GM18526 (cell line): ENCODE results near the gene JAZF1.

Experiments used
- POLR2A ChIP-seq: IDR thresholded peaks from 3 replicates; pipeline ENCODE4 v1.6.1; 2011; ENCODE audit not compliant: insufficient read length; ENCODE audit errors: extremely low read depth

JAZF1 gene

GRCh38 chr7:28136420-28136819, 44.2 kb downstream of the JAZF1 start:
- no peak for TF ChIP-seq POLR2A

- TF ChIP-seq POLR2A: no peak
Measured at GRCh38 chr7:28135760-28136159, 44.8 kb downstream of the JAZF1 start.

GRCh38 chr7:28135315-28135714, 45.3 kb downstream of the JAZF1 start:
- TF ChIP-seq POLR2A: no peak

- no peak for TF ChIP-seq POLR2A
Measured at GRCh38 chr7:28133872-28134271, 46.7 kb downstream of the JAZF1 start.

- no peak for TF ChIP-seq POLR2A
Measured at GRCh38 chr7:28132959-28133870, 47.4 kb downstream of the JAZF1 start.

GRCh38 chr7:28130277-28130676, 50.3 kb downstream of the JAZF1 start:
- no peak for TF ChIP-seq POLR2A

GRCh38 chr7:28128608-28129007, 52.0 kb downstream of the JAZF1 start:
- no peak for TF ChIP-seq POLR2A

- no peak for TF ChIP-seq POLR2A
Measured at GRCh38 chr7:28126410-28127041, 54.1 kb downstream of the JAZF1 start.

- TF ChIP-seq POLR2A: no peak
Measured at GRCh38 chr7:28125431-28126409, 54.9 kb downstream of the JAZF1 start.

- no peak for TF ChIP-seq POLR2A
Measured at GRCh38 chr7:28124413-28124812, 56.2 kb downstream of the JAZF1 start.

- TF ChIP-seq POLR2A: no peak
Measured at GRCh38 chr7:28123752-28124151, 56.8 kb downstream of the JAZF1 start.

GRCh38 chr7:28121496-28121895, 59.1 kb downstream of the JAZF1 start:
- no peak for TF ChIP-seq POLR2A

GRCh38 chr7:28116041-28116440, 64.6 kb downstream of the JAZF1 start:
- no peak for TF ChIP-seq POLR2A

GRCh38 chr7:28115261-28115660, 65.3 kb downstream of the JAZF1 start:
- TF ChIP-seq POLR2A: no peak

- no peak for TF ChIP-seq POLR2A
Measured at GRCh38 chr7:28114056-28114455, 66.5 kb downstream of the JAZF1 start.
